ENCODE results near the gene PTGDR2. TPM values are rescaled to one million over a fixed set of nuclear protein-coding genes. Genes with fewer than 3 reads are reported as not detected.

PTGDR2 gene
- total RNA-seq, 1 donor from 2014 or later = 2.6 TPM

DNA sequence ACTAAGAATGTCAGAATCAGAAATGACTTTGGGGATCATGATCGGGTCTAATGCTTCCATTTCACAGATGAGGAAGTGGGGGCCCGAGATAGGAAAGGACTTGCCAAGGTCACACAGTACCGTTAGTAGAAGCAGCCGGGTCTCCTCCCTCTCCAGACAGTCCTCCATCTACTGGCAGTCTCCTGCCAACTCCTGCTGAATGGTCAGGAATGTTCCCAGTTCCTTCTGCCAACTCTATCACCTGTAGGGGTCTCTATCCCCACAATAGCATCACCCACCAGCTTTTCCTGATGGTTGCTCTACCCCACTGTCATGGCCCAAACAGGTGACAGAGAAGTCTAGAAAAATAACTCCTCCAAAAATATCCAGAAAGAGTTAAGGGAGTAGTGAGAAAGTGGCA is 37.7 kb downstream of the PTGDR2 start:
- DNase-seq (ENCODE audit: extremely low spot score, unreplicated experiment) = no peak
- no peak overlapping the region for H3K27ac Mint-ChIP-seq
- peaks cover 4% of the 10 kb centered on the region for H3K27me3 Mint-ChIP-seq

DNA sequence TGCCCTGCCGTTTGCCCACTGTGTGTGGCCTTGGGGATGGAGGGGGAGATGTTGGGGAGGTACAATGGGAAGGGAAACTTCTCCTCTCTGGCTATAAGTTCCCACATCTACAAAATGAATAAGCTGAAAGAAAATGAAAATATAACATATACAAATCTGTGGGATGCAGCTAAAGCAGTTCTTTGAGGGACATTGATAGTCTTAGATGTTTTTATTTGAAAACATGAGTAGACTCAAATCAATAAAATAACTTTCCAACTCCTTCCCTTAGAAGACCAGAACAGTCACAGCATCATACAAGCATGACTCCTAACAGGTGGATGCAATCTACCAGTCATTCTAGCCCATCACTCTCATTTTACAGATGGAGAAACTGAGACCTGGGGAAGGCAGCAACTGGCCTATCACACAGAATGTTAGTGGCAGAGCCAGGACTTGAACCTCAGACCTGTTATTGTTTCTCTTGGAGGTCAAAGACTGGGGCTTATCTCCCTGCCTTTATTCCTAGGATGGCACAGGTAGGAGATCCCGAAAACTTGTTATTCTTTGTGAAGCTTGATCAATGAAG is 39.1 kb downstream of the PTGDR2 start:
- DNase-seq (ENCODE audit: extremely low spot score, unreplicated experiment) = no peak
- H3K27ac Mint-ChIP-seq = no peak overlapping the region
- H3K4me1 Mint-ChIP-seq (ENCODE audit: unreplicated experiment) = no peaks in the 10 kb centered on the region
- H3K4me3 Mint-ChIP-seq = no peak overlapping the region
- H3K36me3 Mint-ChIP-seq = no peaks in the 10 kb centered on the region
- no peaks in the 10 kb centered on the region for H3K9me3 Mint-ChIP-seq
- TF ChIP-seq, protein P1, sequence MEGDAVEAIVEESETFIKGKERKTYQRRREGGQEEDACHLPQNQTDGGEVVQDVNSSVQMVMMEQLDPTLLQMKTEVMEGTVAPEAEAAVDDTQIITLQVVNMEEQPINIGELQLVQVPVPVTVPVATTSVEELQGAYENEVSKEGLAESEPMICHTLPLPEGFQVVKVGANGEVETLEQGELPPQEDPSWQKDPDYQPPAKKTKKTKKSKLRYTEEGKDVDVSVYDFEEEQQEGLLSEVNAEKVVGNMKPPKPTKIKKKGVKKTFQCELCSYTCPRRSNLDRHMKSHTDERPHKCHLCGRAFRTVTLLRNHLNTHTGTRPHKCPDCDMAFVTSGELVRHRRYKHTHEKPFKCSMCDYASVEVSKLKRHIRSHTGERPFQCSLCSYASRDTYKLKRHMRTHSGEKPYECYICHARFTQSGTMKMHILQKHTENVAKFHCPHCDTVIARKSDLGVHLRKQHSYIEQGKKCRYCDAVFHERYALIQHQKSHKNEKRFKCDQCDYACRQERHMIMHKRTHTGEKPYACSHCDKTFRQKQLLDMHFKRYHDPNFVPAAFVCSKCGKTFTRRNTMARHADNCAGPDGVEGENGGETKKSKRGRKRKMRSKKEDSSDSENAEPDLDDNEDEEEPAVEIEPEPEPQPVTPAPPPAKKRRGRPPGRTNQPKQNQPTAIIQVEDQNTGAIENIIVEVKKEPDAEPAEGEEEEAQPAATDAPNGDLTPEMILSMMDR (conservative IDR thresholded peaks at IDR 0.05) = no peak
- H3K27me3 Mint-ChIP-seq = peaks cover 4% of the 10 kb centered on the region

More for the DNA sequence above, 37.7 kb downstream of the PTGDR2 start:
- TF ChIP-seq, protein P1 (conservative IDR thresholded peaks at IDR 0.05) = no peak
- Mint-ChIP-seq H3K36me3 (no peaks in the 10 kb centered on the region), H3K4me3 (no peak overlapping the region), H3K9me3 (no peaks in the 10 kb centered on the region), H3K4me1 (ENCODE audit: unreplicated experiment) (no peaks in the 10 kb centered on the region)

DNA sequence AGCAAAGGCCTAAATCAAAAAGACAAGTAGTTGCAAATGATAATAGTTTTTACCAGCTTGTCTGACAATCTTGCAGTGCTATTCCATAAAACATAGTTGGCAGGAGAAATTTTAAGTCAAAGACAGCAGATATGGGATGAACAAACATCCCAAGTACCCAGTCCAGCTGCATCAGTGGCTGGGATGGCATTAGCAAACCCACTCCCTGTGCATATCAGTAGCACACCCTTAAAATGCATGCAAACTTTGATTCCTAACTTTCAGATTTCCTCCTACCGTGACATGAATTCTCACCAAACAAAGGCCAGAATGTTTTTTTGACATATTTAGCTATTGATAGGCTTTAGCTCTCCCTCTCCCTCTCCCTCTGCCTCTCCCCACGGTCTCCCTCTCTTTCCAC is 41.6 kb downstream of the PTGDR2 start:
- Mint-ChIP-seq H3K36me3 (no peaks in the 10 kb centered on the region), H3K9me3 (no peaks in the 10 kb centered on the region), H3K4me1 (ENCODE audit: unreplicated experiment) (no peaks in the 10 kb centered on the region), H3K27ac (no peak overlapping the region), H3K4me3 (no peak overlapping the region), H3K27me3 (peaks cover 4% of the 10 kb centered on the region)
- TF ChIP-seq, protein P1 (conservative IDR thresholded peaks at IDR 0.05) = no peak
- no peak for DNase-seq (ENCODE audit: extremely low spot score, unreplicated experiment)

DNA sequence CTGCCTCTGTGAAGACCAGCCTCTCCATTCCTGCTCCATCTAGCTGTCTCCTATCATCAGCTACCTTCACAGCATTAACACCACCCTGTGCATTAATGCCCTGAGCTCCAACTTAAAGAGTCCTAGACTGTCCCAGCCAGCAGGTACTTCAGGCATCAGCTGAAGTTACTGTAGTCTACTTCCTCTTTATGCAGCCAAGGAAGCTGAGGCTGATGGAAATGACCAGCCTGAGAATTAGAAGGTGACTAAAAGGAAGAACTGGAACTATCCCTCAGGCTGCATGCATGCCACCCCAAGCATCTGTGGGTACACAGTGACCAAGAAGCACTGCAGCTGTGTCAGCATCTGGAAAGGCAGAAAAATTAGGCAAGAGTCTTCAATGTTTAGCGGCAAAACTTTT is 42.4 kb downstream of the PTGDR2 start:
- no peak overlapping the region for H3K27ac Mint-ChIP-seq
- DNase-seq (ENCODE audit: extremely low spot score, unreplicated experiment) = no peak
- TF ChIP-seq, protein P1 (conservative IDR thresholded peaks at IDR 0.05) = no peak
- H3K4me1 Mint-ChIP-seq (ENCODE audit: unreplicated experiment) = no peaks in the 10 kb centered on the region
- H3K36me3 Mint-ChIP-seq = no peaks in the 10 kb centered on the region
- peaks cover 4% of the 10 kb centered on the region for H3K27me3 Mint-ChIP-seq
- no peaks in the 10 kb centered on the region for H3K9me3 Mint-ChIP-seq
- H3K4me3 Mint-ChIP-seq = no peak overlapping the region

DNA sequence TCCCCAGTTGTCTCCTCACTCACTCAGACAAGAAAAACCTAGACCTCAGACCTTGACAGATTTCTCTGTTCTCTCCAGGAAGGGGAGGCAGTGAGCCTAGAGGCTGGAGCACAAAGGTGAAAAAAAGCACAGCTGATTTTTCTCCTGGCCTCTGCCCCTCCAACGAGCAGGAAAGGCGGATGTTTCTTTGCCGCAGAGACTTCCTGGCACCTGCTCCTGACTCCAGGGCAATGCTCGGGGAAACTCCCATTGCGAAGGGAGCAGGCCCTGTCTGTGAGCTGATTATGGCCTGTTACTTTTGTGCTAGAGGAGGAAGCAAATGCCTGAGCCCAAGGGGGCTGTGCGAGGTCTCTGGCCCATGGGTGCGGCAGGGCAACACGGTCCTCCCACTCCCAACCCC is 45.2 kb downstream of the PTGDR2 start:
- Mint-ChIP-seq H3K9me3 (no peaks in the 10 kb centered on the region), H3K4me3 (no peak overlapping the region), H3K27me3 (peaks cover 10% of the 10 kb centered on the region), H3K4me1 (ENCODE audit: unreplicated experiment) (no peaks in the 10 kb centered on the region), H3K36me3 (no peaks in the 10 kb centered on the region), H3K27ac (no peak overlapping the region)
- TF ChIP-seq, protein P1 (conservative IDR thresholded peaks at IDR 0.05) = no peak
- no peak for DNase-seq (ENCODE audit: extremely low spot score, unreplicated experiment)

DNA sequence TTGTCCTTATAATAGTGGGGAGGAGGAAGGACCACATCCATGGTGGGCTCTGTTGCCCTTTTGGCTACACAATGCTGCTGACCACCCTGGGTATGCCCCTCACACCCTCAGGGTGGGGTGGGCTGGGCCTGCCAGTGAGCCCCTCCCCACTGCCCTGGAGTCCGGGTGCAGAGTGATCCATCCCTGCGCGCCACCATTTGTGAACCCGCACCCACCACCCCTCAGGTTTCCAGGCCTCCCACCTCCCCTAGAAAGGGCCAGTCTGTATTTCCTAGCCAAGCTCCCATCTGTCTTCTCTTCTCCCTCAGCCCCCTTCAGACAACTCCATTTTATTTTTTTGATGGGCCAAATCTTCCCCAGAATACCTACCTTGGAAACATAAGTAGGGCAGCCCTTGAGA is 45.6 kb downstream of the PTGDR2 start:
- no peak overlapping the region for H3K4me3 Mint-ChIP-seq
- H3K4me1 Mint-ChIP-seq (ENCODE audit: unreplicated experiment) = no peaks in the 10 kb centered on the region
- no peak overlapping the region for H3K27ac Mint-ChIP-seq
- H3K9me3 Mint-ChIP-seq = no peaks in the 10 kb centered on the region
- DNase-seq (ENCODE audit: extremely low spot score, unreplicated experiment) = no peak
- no peaks in the 10 kb centered on the region for H3K36me3 Mint-ChIP-seq
- peaks cover 10% of the 10 kb centered on the region for H3K27me3 Mint-ChIP-seq
- TF ChIP-seq, protein P1 (conservative IDR thresholded peaks at IDR 0.05) = no peak
